Vagina (tissue), 2 donors: Measurements from ENCODE around the gene CCDC60. TPM values are rescaled to one million over a fixed set of nuclear protein-coding genes. Genes with fewer than 3 reads are reported as not detected.

Experiments
- DNase-seq, 2 donors: peaks; one replicate each; pipeline ENCODE4 v3.0.0-alpha.2; 2017; ENCODE audit errors: extremely low spot score in 2 of 2
- H3K27ac ChIP-seq: fragments of 200-600 bp; sonication (generic); one replicate; pipeline ENCODE4 v1.5.1; 2019
- H3K27me3 ChIP-seq: fragments of 200-600 bp; sonication (generic); one replicate; pipeline ENCODE4 v1.5.1; 2019
- H3K36me3 ChIP-seq, 2 donors: fragments of 200-600 bp; sonication (generic); one replicate each; pipeline ENCODE4 v1.5.1; 2017 to 2019
- H3K4me1 ChIP-seq: fragments of 200-600 bp; sonication (generic); one replicate; pipeline ENCODE4 v1.5.1; 2019
- H3K4me3 ChIP-seq, 2 donors: fragments of 200-600 bp; sonication (generic); 1 replicate in 1 of 2; 2 replicates in 1 of 2; pipeline ENCODE4 v1.5.1; 2016 to 2019
- H3K9me3 ChIP-seq: fragments of 200-600 bp; sonication (generic); one replicate; pipeline ENCODE4 v1.5.1; 2019
- CTCF ChIP-seq, 3 experiments: fragments of 450-650 bp in 2 of 3; fragments of 200-600 bp in 1 of 3; sonication (generic) in 1 of 3; IDR thresholded peaks; one replicate each; pipeline ENCODE4 v1.5.1; 2017 to 2019; ENCODE audit warnings: antibody characterized with exemption in 3 of 3, mild to moderate bottlenecking in 2 of 3, moderate library complexity in 2 of 3
- POLR2A ChIP-seq, 2 donors: fragments of 450-650 bp; IDR thresholded peaks; one replicate each; pipeline ENCODE4 v1.6.1; 2017; ENCODE audit warnings: antibody characterized with exemption in 2 of 2, mild to moderate bottlenecking in 2 of 2, moderate library complexity in 2 of 2
- POLR2AphosphoS5 ChIP-seq, 2 donors: sonication (generic); formaldehyde crosslinking; IDR thresholded peaks; one replicate each; pipeline ENCODE4 v1.9.0; 2017; ENCODE audit warnings: antibody characterized with exemption in 2 of 2, mild to moderate bottlenecking in 2 of 2, low read depth in 1 of 2; ENCODE audit not compliant: insufficient read depth in 1 of 2
- intact Hi-C: fragments of 100-400 bp; cut with DNase I; formaldehyde crosslinking; loops from one replicate; pipeline ENCODE4 v1.15.1; 2023
- total RNA-seq: library from RNA; depleted of rRNA; stranded (reverse); fragments of >200 nt; gene quantifications from one replicate; pipeline ENCODE4 v1.2.3, GENCODE V29; 2016

Gene CCDC60
- total RNA-seq, 1 donor from 2014 or later, result not detected

DNA sequence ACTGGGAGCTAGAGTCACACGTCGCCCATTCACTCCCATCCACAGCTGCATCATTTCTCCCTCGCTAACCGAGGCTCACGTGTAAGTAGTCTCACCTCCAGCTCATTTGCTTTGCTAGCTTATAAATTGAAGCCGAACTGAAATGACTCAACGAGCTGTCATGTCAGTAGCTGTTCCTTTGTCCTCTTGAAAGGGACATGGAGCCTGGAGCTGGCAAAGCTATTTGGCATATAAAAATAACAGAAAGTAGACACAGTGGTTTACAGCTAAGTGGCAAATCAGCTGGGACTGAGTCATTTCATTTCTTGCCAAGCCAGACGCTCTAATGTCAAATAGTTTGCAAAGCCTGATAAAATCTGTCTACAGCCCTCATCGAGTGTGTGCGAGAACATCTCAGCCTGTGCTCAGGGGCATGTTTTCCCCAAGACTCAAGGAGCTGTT is 144.6 kb downstream of the CCDC60 start:
- H3K9me3 ChIP-seq, result no peaks in the 10 kb centered on the region
- no peak overlapping the region for H3K27ac ChIP-seq
- no peaks in the 10 kb centered on the region for H3K27me3 ChIP-seq
- intact Hi-C loops, result no loop called here
- TF ChIP-seq POLR2AphosphoS5 (IDR thresholded peaks at IDR 0.05; ENCODE audit: insufficient read depth in 1 of 2, low read depth in 1 of 2) (no peak), CTCF (IDR thresholded peaks at IDR 0.05) (no peak), POLR2A (IDR thresholded peaks at IDR 0.05) (no peak)
- H3K4me3 ChIP-seq, result no peak overlapping the region
- no peaks in the 10 kb centered on the region for H3K36me3 ChIP-seq
- H3K4me1 ChIP-seq, result no peaks in the 10 kb centered on the region
- DNase-seq, result no peak

- no peak overlapping the region for H3K4me3 ChIP-seq
- no peaks in the 10 kb centered on the region for H3K9me3 ChIP-seq
- intact Hi-C loops, result no loop called here
- TF ChIP-seq POLR2AphosphoS5 (IDR thresholded peaks at IDR 0.05; ENCODE audit: insufficient read depth in 1 of 2, low read depth in 1 of 2) (no peak), POLR2A (IDR thresholded peaks at IDR 0.05) (no peak), CTCF (IDR thresholded peaks at IDR 0.05) (no peak)
- H3K27me3 ChIP-seq, result no peaks in the 10 kb centered on the region
- no peaks in the 10 kb centered on the region for H3K36me3 ChIP-seq
- DNase-seq, result no peak
- H3K27ac ChIP-seq, result no peak overlapping the region
- H3K4me1 ChIP-seq, result no peaks in the 10 kb centered on the region
Observed at GRCh38 chr12:119480551-119480950, 146.0 kb downstream of the CCDC60 start.

- Histone ChIP-seq H3K4me1 (no peaks in the 10 kb centered on the region), H3K4me3 (no peak overlapping the region), H3K27ac (no peak overlapping the region), H3K36me3 (no peaks in the 10 kb centered on the region), H3K9me3 (no peaks in the 10 kb centered on the region), H3K27me3 (no peaks in the 10 kb centered on the region)
- intact Hi-C loops, result no loop called here
- DNase-seq, result no peak
- TF ChIP-seq POLR2AphosphoS5 (IDR thresholded peaks at IDR 0.05; ENCODE audit: insufficient read depth in 1 of 2, low read depth in 1 of 2), result no peak
- TF ChIP-seq POLR2A (IDR thresholded peaks at IDR 0.05), result no peak
- TF ChIP-seq CTCF (IDR thresholded peaks at IDR 0.05), result no peak
Observed at GRCh38 chr12:119486599-119487154, 152.1 kb downstream of the CCDC60 start.

GRCh38 chr12:119491814-119492213 is 157.3 kb downstream of the CCDC60 start:
- Histone ChIP-seq H3K4me1 (no peaks in the 10 kb centered on the region), H3K27ac (no peak overlapping the region), H3K27me3 (no peaks in the 10 kb centered on the region), H3K9me3 (no peaks in the 10 kb centered on the region), H3K4me3 (no peak overlapping the region), H3K36me3 (no peaks in the 10 kb centered on the region)
- TF ChIP-seq CTCF (IDR thresholded peaks at IDR 0.05) (no peak), POLR2AphosphoS5 (IDR thresholded peaks at IDR 0.05; ENCODE audit: insufficient read depth in 1 of 2, low read depth in 1 of 2) (no peak), POLR2A (IDR thresholded peaks at IDR 0.05) (no peak)
- intact Hi-C loops, result no loop called here
- no peak for DNase-seq

GRCh38 chr12:119500209-119500608 is 165.7 kb downstream of the CCDC60 start:
- intact Hi-C loops, result no loop called here
- Histone ChIP-seq H3K9me3 (no peaks in the 10 kb centered on the region), H3K36me3 (no peaks in the 10 kb centered on the region), H3K4me1 (no peaks in the 10 kb centered on the region), H3K4me3 (no peak overlapping the region), H3K27ac (no peak overlapping the region), H3K27me3 (no peaks in the 10 kb centered on the region)
- no peak for TF ChIP-seq CTCF (IDR thresholded peaks at IDR 0.05)
- no peak for TF ChIP-seq POLR2AphosphoS5 (IDR thresholded peaks at IDR 0.05; ENCODE audit: insufficient read depth in 1 of 2, low read depth in 1 of 2)
- no peak for TF ChIP-seq POLR2A (IDR thresholded peaks at IDR 0.05)
- no peak for DNase-seq
